Esophagus (tissue), 2 donors: ENCODE data around the gene ENTPD6. TPM values are rescaled to one million over a fixed set of nuclear protein-coding genes. Genes with fewer than 3 reads are reported as not detected.
A peak's percentile ranks its signal among the peaks of the same experiment; 100 is the strongest.

Experiments used
- H3K27ac ChIP-seq, 2 donors: one replicate each; pipeline ENCODE4 v1.5.1; 2013; ENCODE audit warnings: low read depth in 2 of 2, mild to moderate bottlenecking in 2 of 2, inconsistent platforms in 1 of 2, low read length in 1 of 2, moderate library complexity in 1 of 2
- H3K27me3 ChIP-seq, 2 donors: one replicate each; pipeline ENCODE4 v1.6.1; 2013; ENCODE audit warnings: low read length in 2 of 2, control low read depth in 1 of 2, mild to moderate bottlenecking in 1 of 2; ENCODE audit not compliant: insufficient read depth in 2 of 2, control insufficient read depth in 1 of 2
- H3K36me3 ChIP-seq, 2 donors: one replicate each; pipeline ENCODE4 v1.6.1; 2013; ENCODE audit warnings: low read length in 1 of 2; ENCODE audit not compliant: control insufficient read depth in 2 of 2, insufficient read depth in 2 of 2
- H3K4me1 ChIP-seq, 2 donors: one replicate each; pipeline ENCODE4 v1.6.1; 2013; ENCODE audit warnings: low read length in 1 of 2; ENCODE audit not compliant: control insufficient read depth in 2 of 2, insufficient read depth in 2 of 2
- H3K4me3 ChIP-seq, 2 donors: one replicate each; pipeline ENCODE4 v1.5.1; 2013; ENCODE audit warnings: low read length in 2 of 2, mild to moderate bottlenecking in 2 of 2, low read depth in 1 of 2, moderate library complexity in 1 of 2
- H3K9me3 ChIP-seq, 2 donors: one replicate each; pipeline ENCODE4 v1.6.1; 2013; ENCODE audit warnings: mild to moderate bottlenecking in 2 of 2, low read depth in 1 of 2, low read length in 1 of 2, moderate library complexity in 1 of 2; ENCODE audit not compliant: control insufficient read depth in 2 of 2, insufficient read depth in 1 of 2
- WGBS, 2 donors: extraction: QIAGEN DNeasy Blood & Tissue Kit; methylation state at CpG; one replicate each; pipeline ENCODE4 v1.1.7; 2013; 5-methylcytosine and 5-hydroxymethylcytosine counted together
- polyA plus RNA-seq, 2 donors: library from polyadenylated mRNA; stranded (reverse); fragments of 200-250 nt; gene quantifications; one replicate each; pipeline ENCODE4 v1.2.3, GENCODE V29; 2013
- donor health status: healthy with polysubstance abuse.
- donor health status: Bipolar disorder and iron deficiency.

ENTPD6 gene
- polyA plus RNA-seq, 2 donors = 26.4 to 38.5 TPM

GRCh38 chr20:25220810-25221591 is 25.5 kb downstream of the ENTPD6 start:
- Histone ChIP-seq H3K27ac (no peak overlapping the region), H3K4me1 (peaks cover 0 to 18% of the 10 kb centered on the region in 2 donors), H3K9me3 (no peaks in the 10 kb centered on the region), H3K4me3 (no peak overlapping the region), H3K27me3 (no peaks in the 10 kb centered on the region), H3K36me3 (peaks cover 0 to 39% of the 10 kb centered on the region in 2 donors)
- WGBS, 2 donors = 69 to 74% methylated on average over 15 of the region's 15 CpGs

- peak overlapping the region in 1 of 2 donors; percentile 50 for H3K27ac ChIP-seq
- H3K4me1 ChIP-seq = peaks cover 6 to 18% of the 10 kb centered on the region in 2 donors
- no peaks in the 10 kb centered on the region for H3K9me3 ChIP-seq
- H3K4me3 ChIP-seq = no peak overlapping the region
- H3K27me3 ChIP-seq = no peaks in the 10 kb centered on the region
- 84 to 87% methylated on average over 29 of the region's 29 CpGs for WGBS, 2 donors
- H3K36me3 ChIP-seq = peaks cover 0 to 37% of the 10 kb centered on the region in 2 donors
These were observed 26.3 kb downstream of the ENTPD6 start for GRCh38 chr20:25221592-25222460.

- no peaks in the 10 kb centered on the region for H3K27me3 ChIP-seq
- peaks cover 0 to 32% of the 10 kb centered on the region in 2 donors for H3K36me3 ChIP-seq
- H3K4me3 ChIP-seq = no peak overlapping the region
- peaks cover 8 to 24% of the 10 kb centered on the region in 2 donors for H3K4me1 ChIP-seq
- 71 to 83% methylated on average over 20 to 21 of the region's 21 CpGs for WGBS, 2 donors
- H3K9me3 ChIP-seq = no peaks in the 10 kb centered on the region
- peak overlapping the region in 1 of 2 donors; percentile 65 for H3K27ac ChIP-seq
These were observed 27.1 kb downstream of the ENTPD6 start for GRCh38 chr20:25222461-25223178.

- 63 to 65% methylated on average over 8 of the region's 8 CpGs for WGBS, 2 donors
- Histone ChIP-seq H3K27me3 (no peaks in the 10 kb centered on the region), H3K36me3 (peaks cover 0 to 28% of the 10 kb centered on the region in 2 donors), H3K4me1 (peaks cover 8 to 24% of the 10 kb centered on the region in 2 donors), H3K4me3 (no peak overlapping the region), H3K9me3 (no peaks in the 10 kb centered on the region), H3K27ac (peak overlapping the region; percentile 2 to 65)
These were observed 27.7 kb downstream of the ENTPD6 start for GRCh38 chr20:25223179-25223661.

GRCh38 chr20:25223765-25224720 is 28.5 kb downstream of the ENTPD6 start:
- 93% methylated on average over 23 to 24 of the region's 24 CpGs for WGBS, 2 donors
- H3K27me3 ChIP-seq = no peaks in the 10 kb centered on the region
- H3K9me3 ChIP-seq = no peaks in the 10 kb centered on the region
- peaks cover 8 to 24% of the 10 kb centered on the region in 2 donors for H3K4me1 ChIP-seq
- H3K27ac ChIP-seq = no peak overlapping the region
- H3K36me3 ChIP-seq = peaks cover 0 to 22% of the 10 kb centered on the region in 2 donors
- no peak overlapping the region for H3K4me3 ChIP-seq

GRCh38 chr20:25224941-25225340 is 29.4 kb downstream of the ENTPD6 start:
- Histone ChIP-seq H3K4me3 (no peak overlapping the region), H3K27me3 (no peaks in the 10 kb centered on the region), H3K27ac (no peak overlapping the region), H3K36me3 (peaks cover 0 to 22% of the 10 kb centered on the region in 2 donors), H3K4me1 (peaks cover 8 to 24% of the 10 kb centered on the region in 2 donors), H3K9me3 (no peaks in the 10 kb centered on the region)
- 97 to 98% methylated on average over 16 of the region's 16 CpGs for WGBS, 2 donors

GRCh38 chr20:25225642-25226432 is 30.3 kb downstream of the ENTPD6 start:
- Histone ChIP-seq H3K36me3 (peaks cover 0 to 21% of the 10 kb centered on the region in 2 donors), H3K4me1 (peaks cover 8 to 17% of the 10 kb centered on the region in 2 donors), H3K9me3 (no peaks in the 10 kb centered on the region), H3K4me3 (no peak overlapping the region), H3K27ac (no peak overlapping the region), H3K27me3 (no peaks in the 10 kb centered on the region)
- WGBS, 2 donors = 86 to 89% methylated on average over 16 of the region's 16 CpGs
